Activated CD4-positive, alpha-beta T cell treated with anti-CD3 and anti-CD28 coated beads, Interleukin-2, amount 50 U/mL, for 48 hours (primary cell): ENCODE measurements around the gene MTF2.

ENCODE experiments used
- DNase-seq, 2 experiments: peaks; one replicate each; pipeline ENCODE4 v3.0.0-alpha.2; 2020

The MTF2 gene

GRCh38 chr1:93087532-93087931, 8.4 kb downstream of the MTF2 start:
- DNase-seq, result no peak

- no peak for DNase-seq
These were observed 14.4 kb downstream of the MTF2 start for GRCh38 chr1:93093332-93094006.

GRCh38 chr1:93095804-93096585, 16.9 kb downstream of the MTF2 start:
- no peak for DNase-seq

GRCh38 chr1:93102142-93102541, 23.1 kb downstream of the MTF2 start:
- DNase-seq, result no peak

GRCh38 chr1:93106226-93106625, 27.1 kb downstream of the MTF2 start:
- no peak for DNase-seq

- DNase-seq, result no peak
These were observed 28.3 kb downstream of the MTF2 start for GRCh38 chr1:93107395-93107794.

GRCh38 chr1:93108335-93108734, 29.3 kb downstream of the MTF2 start:
- DNase-seq, result no peak

GRCh38 chr1:93109578-93109977, 30.5 kb downstream of the MTF2 start:
- no peak for DNase-seq

- DNase-seq, result no peak
These were observed 32.0 kb downstream of the MTF2 start for GRCh38 chr1:93111065-93111464.

GRCh38 chr1:93111561-93111960, 32.5 kb downstream of the MTF2 start:
- no peak for DNase-seq

GRCh38 chr1:93113127-93113526, 34.0 kb downstream of the MTF2 start:
- DNase-seq, result no peak

- DNase-seq, result no peak
These were observed 35.3 kb downstream of the MTF2 start for GRCh38 chr1:93114391-93114790.

- DNase-seq, result no peak
These were observed 41.5 kb downstream of the MTF2 start for GRCh38 chr1:93120614-93121013.

GRCh38 chr1:93123201-93123783, 44.2 kb downstream of the MTF2 start:
- DNase-seq, result no peak

- DNase-seq, result no peak
These were observed 45.7 kb downstream of the MTF2 start for GRCh38 chr1:93124556-93125355.

- DNase-seq, result no peak
These were observed 50.5 kb downstream of the MTF2 start for GRCh38 chr1:93129507-93130099.

GRCh38 chr1:93132638-93133037, 53.6 kb downstream of the MTF2 start:
- no peak for DNase-seq

- no peak for DNase-seq
These were observed 57.4 kb downstream of the MTF2 start for GRCh38 chr1:93136445-93136844.

GRCh38 chr1:93137604-93138292, 58.7 kb downstream of the MTF2 start:
- no peak for DNase-seq

- no peak for DNase-seq
These were observed 61.0 kb downstream of the MTF2 start for GRCh38 chr1:93140106-93140505.

- DNase-seq, result no peak
These were observed 63.1 kb downstream of the MTF2 start for GRCh38 chr1:93142161-93142560.

GRCh38 chr1:93143136-93143535, 64.1 kb downstream of the MTF2 start:
- DNase-seq, result no peak
